Fibroblast of lung (primary cell): ENCODE data around the gene CNTN4. TPM values are rescaled to one million over a fixed set of nuclear protein-coding genes. Genes with fewer than 3 reads are reported as not detected.

Experiments used
- DNase-seq, 2 donors: peaks; one replicate each; pipeline versions ENCODE4 v3.0.0 to v3.0.0-alpha.2; 2010; ENCODE audit warnings: low read depth in 2 of 2
- H2AFZ ChIP-seq: 2 replicates; pipeline ENCODE4 v1.5.1; 2012; ENCODE audit warnings: low read length, control low read depth, inconsistent platforms
- H3K27ac ChIP-seq: 2 replicates; pipeline ENCODE4 v1.5.1; 2011; ENCODE audit warnings: low read length, control low read depth; ENCODE audit not compliant: insufficient read depth
- H3K27me3 ChIP-seq: 2 replicates; pipeline ENCODE4 v1.5.1; 2011; ENCODE audit warnings: mild to moderate bottlenecking, low read length; ENCODE audit not compliant: control insufficient read depth, insufficient read depth
- H3K36me3 ChIP-seq: 2 replicates; pipeline ENCODE4 v1.5.1; 2011; ENCODE audit warnings: low read length; ENCODE audit not compliant: control insufficient read depth, insufficient read depth
- H3K4me1 ChIP-seq: 2 replicates; pipeline ENCODE4 v1.5.1; 2011; ENCODE audit warnings: low read length; ENCODE audit not compliant: control insufficient read depth, insufficient read depth; ENCODE audit errors: extremely low read depth
- H3K4me2 ChIP-seq: 2 replicates; pipeline ENCODE4 v1.5.1; 2011; ENCODE audit warnings: low read length, control low read depth; ENCODE audit not compliant: insufficient read depth; ENCODE audit errors: extremely low read depth
- H3K4me3 ChIP-seq, 4 experiments: fragments of 200-600 bp in 1 of 4; sonication (generic) in 1 of 4; replicated peaks in 1 of 4; 2 replicates each; pipeline ENCODE4 v1.5.1; 2011 to 2016; ENCODE audit warnings: low read length in 4 of 4, low read depth in 3 of 4, mild to moderate bottlenecking in 3 of 4, control low read depth in 2 of 4, inconsistent platforms in 1 of 4, mixed read lengths in 1 of 4; ENCODE audit not compliant: insufficient read depth in 1 of 4; ENCODE audit errors: control extremely low read depth in 1 of 4
- H3K79me2 ChIP-seq: 2 replicates; pipeline ENCODE4 v1.5.1; 2012; ENCODE audit warnings: mild to moderate bottlenecking, low read length, inconsistent platforms; ENCODE audit not compliant: control insufficient read depth, insufficient read depth
- H3K9ac ChIP-seq: 2 replicates; pipeline ENCODE4 v1.5.1; 2011; ENCODE audit warnings: mild to moderate bottlenecking, low read length, control low read depth; ENCODE audit not compliant: insufficient read depth
- H3K9me3 ChIP-seq: 2 replicates; pipeline ENCODE4 v1.5.1; 2012; ENCODE audit warnings: low read depth, low read length; ENCODE audit not compliant: control insufficient read depth, insufficient read depth
- H4K20me1 ChIP-seq: 2 replicates; pipeline ENCODE4 v1.5.1; 2011; ENCODE audit warnings: low read length; ENCODE audit not compliant: control insufficient read depth, insufficient read depth; ENCODE audit errors: extremely low read depth
- EZH2 ChIP-seq: IDR thresholded peaks from 2 replicates; pipeline ENCODE4 v1.5.1; 2012; ENCODE audit warnings: low read length, control low read depth, mild to moderate bottlenecking; ENCODE audit errors: missing control alignments
- polyA plus RNA-seq, 2 donors: library from polyadenylated mRNA; depleted of rRNA in 1 of 2; stranded (reverse) in 1 of 2; unstranded in 1 of 2; fragments of >200 nt; gene quantifications; 2 replicates each; pipeline ENCODE4 v1.2.1, GENCODE V29; 2011 to 2012; ENCODE audit warnings: missing spikeins in 1 of 2
- total RNA-seq: library from RNA; depleted of rRNA; stranded (reverse); fragments of >200 nt; gene quantifications from 2 replicates; pipeline ENCODE4 v1.2.1, GENCODE V29; 2014
- TF ChIP-seq, protein P1 (sequence below), 2 donors: IDR thresholded peaks in 1 of 2; conservative IDR thresholded peaks in 1 of 2; 1 replicate in 1 of 2; 2 replicates in 1 of 2; pipeline ENCODE4 v1.5.1; 2011 to 2012; ENCODE audit warnings: low read length in 2 of 2, control low read depth in 1 of 2, inconsistent platforms in 1 of 2, low read depth in 1 of 2, mild to moderate bottlenecking in 1 of 2

The CNTN4 gene
- total and polyA plus RNA-seq, 2 donors (not counting 1 experiment from before 2014, with no cell fraction given) = 0.17 to 0.69 TPM

- H3K27ac ChIP-seq = no peak overlapping the region
- no peaks in the 10 kb centered on the region for H3K4me1 ChIP-seq
- no peaks in the 10 kb centered on the region for H3K9me3 ChIP-seq
- no peak overlapping the region for H3K4me2 ChIP-seq
- no peak overlapping the region for H3K4me3 ChIP-seq
- no peaks in the 10 kb centered on the region for H3K36me3 ChIP-seq
- H4K20me1 ChIP-seq = no peaks in the 10 kb centered on the region
- no peak overlapping the region for H2AFZ ChIP-seq
- H3K9ac ChIP-seq = no peak overlapping the region
- DNase-seq = no peak
- TF ChIP-seq, protein P1, sequence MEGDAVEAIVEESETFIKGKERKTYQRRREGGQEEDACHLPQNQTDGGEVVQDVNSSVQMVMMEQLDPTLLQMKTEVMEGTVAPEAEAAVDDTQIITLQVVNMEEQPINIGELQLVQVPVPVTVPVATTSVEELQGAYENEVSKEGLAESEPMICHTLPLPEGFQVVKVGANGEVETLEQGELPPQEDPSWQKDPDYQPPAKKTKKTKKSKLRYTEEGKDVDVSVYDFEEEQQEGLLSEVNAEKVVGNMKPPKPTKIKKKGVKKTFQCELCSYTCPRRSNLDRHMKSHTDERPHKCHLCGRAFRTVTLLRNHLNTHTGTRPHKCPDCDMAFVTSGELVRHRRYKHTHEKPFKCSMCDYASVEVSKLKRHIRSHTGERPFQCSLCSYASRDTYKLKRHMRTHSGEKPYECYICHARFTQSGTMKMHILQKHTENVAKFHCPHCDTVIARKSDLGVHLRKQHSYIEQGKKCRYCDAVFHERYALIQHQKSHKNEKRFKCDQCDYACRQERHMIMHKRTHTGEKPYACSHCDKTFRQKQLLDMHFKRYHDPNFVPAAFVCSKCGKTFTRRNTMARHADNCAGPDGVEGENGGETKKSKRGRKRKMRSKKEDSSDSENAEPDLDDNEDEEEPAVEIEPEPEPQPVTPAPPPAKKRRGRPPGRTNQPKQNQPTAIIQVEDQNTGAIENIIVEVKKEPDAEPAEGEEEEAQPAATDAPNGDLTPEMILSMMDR (conservative IDR thresholded peaks at IDR 0.05 in 1 of 2, IDR thresholded peaks at IDR 0.05 in 1 of 2; ENCODE audit: low read depth in 1 of 2, low read length in 2 of 2) = no peak
- no peak for TF ChIP-seq EZH2
- no peaks in the 10 kb centered on the region for H3K79me2 ChIP-seq
- no peaks in the 10 kb centered on the region for H3K27me3 ChIP-seq
Observed at GRCh38 chr3:2456788-2457187, 358.1 kb downstream of the CNTN4 start.

GRCh38 chr3:2458816-2459215 is 360.1 kb downstream of the CNTN4 start:
- Histone ChIP-seq H3K9me3 (no peaks in the 10 kb centered on the region), H3K36me3 (no peaks in the 10 kb centered on the region), H3K4me1 (no peaks in the 10 kb centered on the region), H3K27me3 (no peaks in the 10 kb centered on the region), H3K9ac (no peak overlapping the region), H3K4me2 (no peak overlapping the region), H3K79me2 (no peaks in the 10 kb centered on the region), H4K20me1 (no peaks in the 10 kb centered on the region), H2AFZ (no peak overlapping the region), H3K4me3 (no peak overlapping the region), H3K27ac (no peak overlapping the region)
- no peak for DNase-seq
- no peak for TF ChIP-seq EZH2
- TF ChIP-seq, protein P1 (conservative IDR thresholded peaks at IDR 0.05 in 1 of 2, IDR thresholded peaks at IDR 0.05 in 1 of 2; ENCODE audit: low read depth in 1 of 2, low read length in 2 of 2) = no peak

DNA sequence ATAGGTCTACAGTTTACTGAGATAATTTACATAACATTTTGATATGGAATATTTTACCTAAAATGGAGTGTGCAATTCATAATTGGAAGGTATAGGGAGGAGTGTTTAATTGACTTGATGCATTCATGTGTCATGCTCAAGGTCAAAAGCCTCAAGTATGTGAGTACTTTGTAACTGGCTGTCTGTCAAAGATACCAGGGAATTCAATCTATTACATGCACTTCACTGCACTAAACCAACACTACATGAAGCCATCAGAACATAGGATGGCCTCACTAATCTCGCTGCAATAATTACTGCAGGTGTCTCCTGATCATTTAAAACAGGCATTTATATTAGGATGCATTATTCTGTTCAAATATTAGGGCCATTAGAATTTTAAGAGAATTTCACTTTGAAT is 367.2 kb downstream of the CNTN4 start:
- H3K27ac ChIP-seq = no peak overlapping the region
- no peak for DNase-seq
- no peaks in the 10 kb centered on the region for H3K9me3 ChIP-seq
- H3K4me3 ChIP-seq = no peak overlapping the region
- H3K27me3 ChIP-seq = no peaks in the 10 kb centered on the region
- no peaks in the 10 kb centered on the region for H3K36me3 ChIP-seq
- H3K4me1 ChIP-seq = no peaks in the 10 kb centered on the region
- H3K79me2 ChIP-seq = no peaks in the 10 kb centered on the region
- no peaks in the 10 kb centered on the region for H4K20me1 ChIP-seq
- H3K4me2 ChIP-seq = no peak overlapping the region
- TF ChIP-seq, protein P1 (conservative IDR thresholded peaks at IDR 0.05 in 1 of 2, IDR thresholded peaks at IDR 0.05 in 1 of 2; ENCODE audit: low read depth in 1 of 2, low read length in 2 of 2) = no peak
- no peak for TF ChIP-seq EZH2
- no peak overlapping the region for H2AFZ ChIP-seq
- H3K9ac ChIP-seq = no peak overlapping the region
